Naive thymus-derived CD8-positive, alpha-beta T cell (primary cell): ENCODE measurements around the gene LRWD1. TPM values are rescaled to one million over a fixed set of nuclear protein-coding genes. Genes with fewer than 3 reads are reported as not detected.
"Not testable (repeated sequence)": the region's sequence is repeated elsewhere in the genome, so short reads cannot be mapped to it uniquely, and the experiment has no call there.

Experiments
- ATAC-seq, 2 donors: fragments of 150-1000 bp; cut with Tn5 transposase in 1 of 2; sonication (Bioruptor Pico), chemical (Tn5 transposase) in 1 of 2; 1 replicate in 1 of 2; 2 replicates in 1 of 2; pipeline ENCODE4 v1.10.0; 2021; ENCODE audit warnings: mild to moderate bottlenecking in 2 of 2, moderate library complexity in 2 of 2
- POLR2A ChIA-PET: fragments of 350-600 bp; sonication (Branson Sonifier 250); formaldehyde crosslinking; loops from one replicate; lab custom pipeline; 2021; ENCODE audit warnings: antibody characterized with exemption; lab: Charles Lee
- DNase-seq, 10 donors: peaks; one replicate each; pipeline versions ENCODE4 v3.0.0 to v3.0.0-alpha.2; 2020 to 2022
- H3K27ac Mint-ChIP-seq, 10 donors: one replicate each; pipeline ENCODE4 v1.8.0; 2020 to 2022; ENCODE audit warnings: mild to moderate bottlenecking in 10 of 10, mixed read lengths in 10 of 10, moderate library complexity in 4 of 10, inconsistent platforms in 1 of 10
- H3K27me3 Mint-ChIP-seq, 5 donors: one replicate each; pipeline ENCODE4 v1.8.0; 2021 to 2022; ENCODE audit warnings: mixed read lengths in 5 of 5
- H3K36me3 Mint-ChIP-seq, 3 donors: one replicate each; pipeline ENCODE4 v1.8.0; 2020 to 2022; ENCODE audit warnings: mixed read lengths in 3 of 3, mild to moderate bottlenecking in 2 of 3, inconsistent platforms in 1 of 3
- H3K4me1 Mint-ChIP-seq, 4 donors: one replicate each; pipeline ENCODE4 v1.8.0; 2021 to 2022; ENCODE audit warnings: mixed read lengths in 4 of 4
- H3K4me3 Mint-ChIP-seq, 10 donors: one replicate each; pipeline ENCODE4 v1.8.0; 2020 to 2022; ENCODE audit warnings: mild to moderate bottlenecking in 10 of 10, mixed read lengths in 10 of 10, moderate library complexity in 6 of 10, inconsistent platforms in 1 of 10
- H3K9me3 Mint-ChIP-seq, 9 donors: one replicate each; pipeline ENCODE4 v1.8.0; 2020 to 2022; ENCODE audit warnings: mixed read lengths in 9 of 9, mild to moderate bottlenecking in 3 of 9, inconsistent platforms in 1 of 9, moderate library complexity in 1 of 9
- polyA plus RNA-seq, 3 donors: library from polyadenylated mRNA; unstranded; fragments of 300-500 nt; fragmentation: Illumina TruSeq; gene quantifications; one replicate each; pipeline ENCODE4 v1.2.3, GENCODE V29; 2021
- total RNA-seq, 8 experiments: library from RNA in 2 of 8; stranded (reverse) in 2 of 8; gene quantifications; one replicate each; pipeline ENCODE4 v1.2.3 and lab custom pipeline; 2021 to 2026

LRWD1 gene
- total and polyA plus RNA-seq, 5 experiments from 2014 or later = 7.2 to 23.6 (median 14.5) TPM

DNA sequence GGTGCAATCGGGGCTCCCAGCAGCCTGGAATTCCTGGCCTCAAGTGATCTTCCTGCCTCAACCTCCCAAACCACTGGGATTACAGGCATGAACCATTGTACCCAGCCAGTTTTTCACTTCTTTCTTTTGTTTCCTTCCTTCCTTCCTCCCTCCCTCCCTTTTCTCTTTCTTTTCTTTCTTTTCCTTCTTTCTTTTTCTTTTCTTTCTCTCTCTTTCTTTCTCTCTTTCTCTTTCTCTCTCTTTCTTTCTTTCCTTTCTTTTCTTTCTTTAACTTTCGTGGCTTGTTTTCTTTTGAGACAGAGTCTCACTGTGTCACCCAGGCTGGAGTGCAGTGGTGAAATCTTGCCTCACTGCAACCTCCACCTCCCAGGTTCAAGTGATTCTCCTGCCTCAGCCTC, 19.1 kb upstream of the LRWD1 start:
- ATAC-seq = no peak
- Mint-ChIP-seq H3K4me1 (peaks cover 5 to 30% (median 7%) of the 10 kb centered on the region in 4 donors), H3K36me3 (peaks cover 0 to 52% (median 4%) of the 10 kb centered on the region in 3 donors), H3K9me3 (no peaks in the 10 kb centered on the region), H3K27me3 (no peaks in the 10 kb centered on the region), H3K27ac (peak overlapping the region in 4 of 10 donors; percentile 25 to 79 (median 60)), H3K4me3 (no peak overlapping the region)
- DNase-seq = no peak
- POLR2A ChIA-PET = interaction anchor here (0.7 to 4.7 kb wide), 2 partner anchors 13 to 43 kb away, joined by 3 to 22 read pairs; partner anchors contain the start of gene ORAI2

DNA sequence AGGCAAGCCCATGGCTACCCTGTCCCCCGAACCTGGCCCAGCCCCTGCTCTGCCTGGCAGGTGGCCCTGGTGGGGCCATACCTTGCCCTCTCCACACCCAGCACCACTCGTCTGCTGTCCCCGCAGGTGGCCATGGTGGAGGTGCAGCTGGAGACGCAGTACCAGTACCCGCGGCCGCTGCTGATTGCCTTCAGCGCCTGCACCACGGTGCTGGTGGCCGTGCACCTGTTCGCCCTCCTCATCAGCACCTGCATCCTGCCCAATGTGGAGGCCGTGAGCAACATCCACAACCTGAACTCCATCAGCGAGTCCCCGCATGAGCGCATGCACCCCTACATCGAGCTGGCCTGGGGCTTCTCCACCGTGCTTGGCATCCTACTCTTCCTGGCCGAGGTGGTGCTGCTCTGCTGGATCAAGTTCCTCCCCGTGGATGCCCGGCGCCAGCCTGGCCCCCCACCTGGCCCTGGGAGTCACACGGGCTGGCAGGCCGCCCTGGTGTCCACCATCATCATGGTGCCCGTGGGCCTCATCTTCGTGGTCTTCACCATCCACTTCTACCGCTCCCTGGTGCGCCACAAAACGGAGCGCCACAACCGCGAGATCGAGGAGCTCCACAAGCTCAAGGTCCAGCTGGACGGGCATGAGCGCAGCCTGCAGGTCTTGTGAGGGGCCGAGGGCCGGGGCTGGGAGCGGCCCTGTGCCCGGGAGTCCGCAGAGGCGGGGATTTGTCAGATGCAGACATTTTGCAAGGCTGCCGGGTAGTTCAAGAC, 18.2 kb upstream of the LRWD1 start:
- POLR2A ChIA-PET = interaction anchor here (0.7 to 1.1 kb wide), 2 partner anchors 42 to 44 kb away, joined by 3 read pairs; no protein-coding TSS in a partner anchor

GRCh38 chr7:102447311-102447710, 17.5 kb upstream of the LRWD1 start:
- H3K4me3 Mint-ChIP-seq = no peak overlapping the region
- POLR2A ChIA-PET = interaction anchor here (1.1 kb wide), 1 partner anchor 43 kb away, joined by 3 read pairs; no protein-coding TSS in a partner anchor
- peaks cover 0 to 40% (median 4%) of the 10 kb centered on the region in 3 donors for H3K36me3 Mint-ChIP-seq
- peaks cover 5 to 22% (median 6%) of the 10 kb centered on the region in 4 donors for H3K4me1 Mint-ChIP-seq
- no peaks in the 10 kb centered on the region for H3K9me3 Mint-ChIP-seq
- ATAC-seq (no peak), DNase-seq (no peak)
- no peaks in the 10 kb centered on the region for H3K27me3 Mint-ChIP-seq
- no peak overlapping the region for H3K27ac Mint-ChIP-seq

More for the DNA sequence above, 18.2 kb upstream of the LRWD1 start:
- peaks cover 5 to 29% (median 6%) of the 10 kb centered on the region in 4 donors for H3K4me1 Mint-ChIP-seq
- no peak for DNase-seq
- H3K4me3 Mint-ChIP-seq = no peak overlapping the region
- no peak for ATAC-seq
- H3K36me3 Mint-ChIP-seq = peaks cover 0 to 48% (median 4%) of the 10 kb centered on the region in 3 donors
- H3K27ac Mint-ChIP-seq = peak overlapping the region in 3 of 10 donors; percentile 34 to 67 (median 40)
- no peaks in the 10 kb centered on the region for H3K27me3 Mint-ChIP-seq
- H3K9me3 Mint-ChIP-seq = no peaks in the 10 kb centered on the region

- ATAC-seq (no peak), DNase-seq (no peak)
- Mint-ChIP-seq H3K4me3 (no peak overlapping the region), H3K27me3 (no peaks in the 10 kb centered on the region), H3K4me1 (peaks cover 5 to 12% (median 6%) of the 10 kb centered on the region in 4 donors), H3K36me3 (peaks cover 0 to 33% (median 4%) of the 10 kb centered on the region in 3 donors), H3K9me3 (no peaks in the 10 kb centered on the region), H3K27ac (peak overlapping the region in 3 of 10 donors; percentile 24 to 65 (median 60))
- POLR2A ChIA-PET = interaction anchor here (1.0 to 1.7 kb wide), 3 partner anchors 16 to 36 kb away, joined by 3 to 11 read pairs (median 10); partner anchors contain the start of gene ORAI2
Measured at GRCh38 chr7:102449136-102449535, 15.6 kb upstream of the LRWD1 start.

GRCh38 chr7:102450242-102450641, 14.5 kb upstream of the LRWD1 start:
- Mint-ChIP-seq H3K27ac (peak overlapping the region in 8 of 10 donors; percentile 47 to 84 (median 56)), H3K4me3 (no peak overlapping the region), H3K36me3 (peaks cover 0 to 27% (median 4%) of the 10 kb centered on the region in 3 donors), H3K9me3 (no peaks in the 10 kb centered on the region), H3K27me3 (no peaks in the 10 kb centered on the region), H3K4me1 (peaks cover 5 to 9% (median 6%) of the 10 kb centered on the region in 4 donors)
- POLR2A ChIA-PET = interaction anchor here (0.6 to 3.5 kb wide), 7 partner anchors 24 to 54 kb away, joined by 3 to 17 read pairs (median 5); partner anchors contain the start of gene PRKRIP1
- ATAC-seq = peak; percentile 95 to 97
- peak; percentile 39 to 83 (median 52) for DNase-seq

GRCh38 chr7:102451371-102452054, 13.3 kb upstream of the LRWD1 start:
- Mint-ChIP-seq H3K4me1 (peaks cover 4 to 9% (median 5%) of the 10 kb centered on the region in 4 donors), H3K36me3 (peaks cover 0 to 21% (median 4%) of the 10 kb centered on the region in 3 donors), H3K27me3 (no peaks in the 10 kb centered on the region), H3K4me3 (no peak overlapping the region), H3K27ac (no peak overlapping the region), H3K9me3 (no peaks in the 10 kb centered on the region)
- no peak for DNase-seq
- POLR2A ChIA-PET = interaction anchor here (0.7 to 3.5 kb wide), 5 partner anchors 25 to 55 kb away, joined by 3 to 17 read pairs (median 5); partner anchors contain the start of gene PRKRIP1
- no peak for ATAC-seq

- Mint-ChIP-seq H3K9me3 (no peaks in the 10 kb centered on the region), H3K36me3 (peaks cover 0 to 22% (median 2%) of the 10 kb centered on the region in 3 donors), H3K4me1 (peaks cover 4 to 8% (median 5%) of the 10 kb centered on the region in 4 donors), H3K27ac (peak overlapping the region in 1 of 10 donors; percentile 27), H3K27me3 (no peaks in the 10 kb centered on the region), H3K4me3 (no peak overlapping the region)
- POLR2A ChIA-PET = interaction anchor here (1.2 to 3.5 kb wide), 3 partner anchors 26 to 40 kb away, joined by 3 to 17 read pairs (median 8); no protein-coding TSS in a partner anchor
- ATAC-seq (no peak), DNase-seq (no peak)
Measured at GRCh38 chr7:102452451-102452850, 12.3 kb upstream of the LRWD1 start.

DNA sequence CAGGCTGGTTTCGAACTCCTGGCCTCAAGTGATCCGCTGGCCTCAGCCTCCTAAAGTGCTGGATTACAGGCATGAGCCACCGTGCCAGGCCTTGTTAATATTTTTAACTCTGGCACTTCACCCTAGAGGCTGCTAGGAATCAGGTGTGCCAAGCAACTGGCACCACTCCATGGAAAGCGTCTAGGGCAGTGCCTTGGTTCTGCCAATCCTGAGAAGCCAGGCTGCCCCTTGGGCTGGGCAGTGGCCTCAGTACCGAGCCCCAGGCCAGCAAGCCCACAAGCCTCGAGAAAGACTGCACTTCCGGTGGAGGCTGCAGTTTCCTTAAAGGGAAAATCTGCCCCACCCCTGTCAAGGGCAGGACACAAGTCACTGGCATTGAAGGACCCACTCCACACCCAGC, 11.5 kb upstream of the LRWD1 start:
- no peaks in the 10 kb centered on the region for H3K9me3 Mint-ChIP-seq
- no peak for ATAC-seq
- peaks cover 4 to 8% (median 5%) of the 10 kb centered on the region in 4 donors for H3K4me1 Mint-ChIP-seq
- POLR2A ChIA-PET = no interaction called here
- no peaks in the 10 kb centered on the region for H3K27me3 Mint-ChIP-seq
- no peak overlapping the region for H3K4me3 Mint-ChIP-seq
- peaks cover 0 to 26% (median 2%) of the 10 kb centered on the region in 3 donors for H3K36me3 Mint-ChIP-seq
- DNase-seq = no peak
- H3K27ac Mint-ChIP-seq = peak overlapping the region in 3 of 10 donors; percentile 17 to 49 (median 28)

DNA sequence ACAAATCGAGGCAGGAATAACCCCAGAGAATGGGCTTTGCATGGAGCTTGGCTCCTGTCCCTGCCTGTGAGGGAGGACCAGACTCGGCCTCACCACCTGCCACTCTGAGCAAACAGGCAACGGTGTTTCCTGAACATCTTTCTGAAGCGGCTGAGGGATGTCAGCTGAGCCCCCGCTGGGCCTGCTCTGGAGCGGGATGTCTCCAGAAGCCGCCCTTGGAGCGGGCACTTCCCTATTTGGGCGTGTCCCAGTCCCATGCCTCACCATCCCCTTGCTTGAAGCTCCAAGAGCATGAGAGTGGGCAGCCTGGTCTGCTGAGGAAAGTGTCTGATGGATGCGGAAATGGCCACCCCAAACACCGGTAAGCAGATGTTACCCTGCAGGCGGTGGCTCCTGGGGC, 10.3 kb upstream of the LRWD1 start:
- no peaks in the 10 kb centered on the region for H3K27me3 Mint-ChIP-seq
- no peaks in the 10 kb centered on the region for H3K9me3 Mint-ChIP-seq
- DNase-seq (no peak), ATAC-seq (no peak)
- H3K4me1 Mint-ChIP-seq = peaks cover 4 to 6% (median 5%) of the 10 kb centered on the region in 4 donors
- no peak overlapping the region for H3K27ac Mint-ChIP-seq
- peaks cover 0 to 29% (median 2%) of the 10 kb centered on the region in 3 donors for H3K36me3 Mint-ChIP-seq
- POLR2A ChIA-PET = interaction anchor here (0.5 to 0.6 kb wide), 2 partner anchors 13 to 48 kb away, joined by 3 to 7 read pairs; no protein-coding TSS in a partner anchor
- H3K4me3 Mint-ChIP-seq = no peak overlapping the region

DNA sequence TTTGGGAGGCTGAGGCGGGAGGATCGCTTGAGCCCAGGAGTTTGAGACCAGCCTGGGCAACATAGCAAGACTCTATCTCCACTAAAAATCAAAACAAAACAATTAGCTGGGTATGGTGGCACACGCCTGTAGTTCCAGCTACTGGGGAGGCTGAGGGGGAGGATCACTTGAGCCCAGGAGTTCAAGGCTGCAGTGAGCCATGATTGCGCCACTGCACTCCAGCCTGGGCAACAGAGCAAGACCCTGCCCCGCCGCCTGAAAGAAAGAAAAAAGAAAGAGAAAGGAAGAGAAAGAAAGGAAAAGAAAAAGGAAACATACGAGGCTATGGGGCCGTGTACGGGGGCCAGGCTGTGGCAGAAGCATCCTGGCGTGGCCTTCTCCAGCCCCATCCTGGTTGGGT, 9.9 kb upstream of the LRWD1 start:
- H3K4me3 Mint-ChIP-seq, ATAC-seq, H3K27me3 Mint-ChIP-seq, H3K27ac Mint-ChIP-seq, H3K4me1 Mint-ChIP-seq, H3K9me3 Mint-ChIP-seq, DNase-seq: not testable (repeated sequence)
- H3K36me3 Mint-ChIP-seq = peaks cover 0 to 29% (median 2%) of the 10 kb centered on the region in 3 donors
- POLR2A ChIA-PET = interaction anchor here (0.5 kb wide), 1 partner anchor 12 kb away, joined by 7 read pairs; no protein-coding TSS in a partner anchor

DNA sequence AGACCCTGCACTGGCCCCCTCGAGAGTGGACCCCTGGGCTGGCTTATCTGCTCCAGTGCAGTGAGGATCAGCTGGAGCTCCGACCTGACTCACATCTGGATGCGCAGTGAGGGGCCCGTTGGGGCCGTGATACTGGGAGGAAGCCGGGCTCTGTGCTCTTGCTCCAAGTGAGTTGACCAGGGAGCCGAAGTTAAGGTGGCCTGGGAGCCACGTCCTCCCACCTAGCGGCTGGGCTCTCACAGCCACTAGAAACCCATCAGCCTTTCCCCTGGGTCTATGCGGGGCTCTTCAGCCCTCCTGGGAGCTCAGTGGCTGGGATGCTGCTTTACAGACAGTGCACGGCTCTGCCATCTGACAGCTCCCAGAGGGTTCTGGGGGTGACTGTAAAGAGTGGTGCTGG, 9.2 kb upstream of the LRWD1 start:
- Mint-ChIP-seq H3K27ac (no peak overlapping the region), H3K9me3 (no peaks in the 10 kb centered on the region), H3K27me3 (no peaks in the 10 kb centered on the region), H3K4me1 (peaks cover 1 to 3% (median 1%) of the 10 kb centered on the region in 4 donors), H3K36me3 (peaks cover 0 to 29% (median 2%) of the 10 kb centered on the region in 3 donors), H3K4me3 (no peak overlapping the region)
- DNase-seq = no peak
- no peak for ATAC-seq
- POLR2A ChIA-PET = interaction anchor here (0.9 kb wide), 1 partner anchor 12 kb away, joined by 3 read pairs; no protein-coding TSS in a partner anchor

- peaks cover 0 to 31% (median 2%) of the 10 kb centered on the region in 3 donors for H3K36me3 Mint-ChIP-seq
- no peaks in the 10 kb centered on the region for H3K27me3 Mint-ChIP-seq
- H3K4me1 Mint-ChIP-seq = peaks cover 4 to 6% (median 4%) of the 10 kb centered on the region in 4 donors
- H3K27ac Mint-ChIP-seq = no peak overlapping the region
- ATAC-seq = no peak
- no peak overlapping the region for H3K4me3 Mint-ChIP-seq
- no peaks in the 10 kb centered on the region for H3K9me3 Mint-ChIP-seq
- POLR2A ChIA-PET = interaction anchor here (0.9 to 1.4 kb wide), 2 partner anchors 12 to 39 kb away, joined by 3 to 6 read pairs; no protein-coding TSS in a partner anchor
- DNase-seq = no peak
Measured at GRCh38 chr7:102456327-102456726, 8.5 kb upstream of the LRWD1 start.
